Type B pancreatic cell (in vitro differentiated cells): ENCODE measurements around the gene LEAP2. TPM values are rescaled to one million over a fixed set of nuclear protein-coding genes. Genes with fewer than 3 reads are reported as not detected.

ENCODE experiments used
- DNase-seq: peaks from one replicate; pipeline ENCODE4 v3.0.0; 2021; ENCODE audit warnings: mixed read lengths; ENCODE audit not compliant: unreplicated experiment; ENCODE audit errors: extremely low spot score
- H3K27ac Mint-ChIP-seq: 2 replicates; pipeline ENCODE4 v1.8.0; 2021; ENCODE audit warnings: mild to moderate bottlenecking, mixed read lengths
- H3K27me3 Mint-ChIP-seq: 2 replicates; pipeline ENCODE4 v1.8.0; 2021; ENCODE audit warnings: mixed read lengths
- H3K36me3 Mint-ChIP-seq: 2 replicates; pipeline ENCODE4 v1.8.0; 2021; ENCODE audit warnings: mixed read lengths
- H3K4me1 Mint-ChIP-seq: one replicate; pipeline ENCODE4 v1.8.0; 2021; ENCODE audit warnings: mixed read lengths; ENCODE audit not compliant: unreplicated experiment
- H3K4me3 Mint-ChIP-seq: 2 replicates; pipeline ENCODE4 v1.8.0; 2021; ENCODE audit warnings: mild to moderate bottlenecking, mixed read lengths
- H3K9me3 Mint-ChIP-seq: 2 replicates; pipeline ENCODE4 v1.8.0; 2021; ENCODE audit warnings: mixed read lengths
- CTCF ChIP-seq: fragments of 200-600 bp; sonication (generic); conservative IDR thresholded peaks from 2 replicates; pipeline ENCODE4 v1.5.0; 2021; ENCODE audit warnings: antibody characterized with exemption, mild to moderate bottlenecking
- total RNA-seq: library from RNA; stranded (reverse); gene quantifications from 2 replicates; pipeline ENCODE4 v1.2.1, GENCODE V29; 2021; ENCODE audit warnings: low replicate concordance

Gene LEAP2
- total RNA-seq, 1 donor from 2014 or later = 2.9 TPM

- H3K27ac Mint-ChIP-seq = no peak overlapping the region
- no peak for DNase-seq
- H3K36me3 Mint-ChIP-seq = no peaks in the 10 kb centered on the region
- peaks cover 65% of the 10 kb centered on the region for H3K27me3 Mint-ChIP-seq
- no peaks in the 10 kb centered on the region for H3K9me3 Mint-ChIP-seq
- H3K4me3 Mint-ChIP-seq = peak overlapping the region; percentile 68
- H3K4me1 Mint-ChIP-seq = no peaks in the 10 kb centered on the region
- TF ChIP-seq CTCF = no peak
These were observed 45.4 kb upstream of the LEAP2 start for GRCh38 chr5:132827943-132828673.

GRCh38 chr5:132828846-132829494 lies 44.5 kb upstream of the LEAP2 start:
- H3K4me1 Mint-ChIP-seq = no peaks in the 10 kb centered on the region
- H3K36me3 Mint-ChIP-seq = no peaks in the 10 kb centered on the region
- no peaks in the 10 kb centered on the region for H3K9me3 Mint-ChIP-seq
- TF ChIP-seq CTCF = no peak
- H3K27ac Mint-ChIP-seq = peak overlapping the region; percentile 18
- peaks cover 67% of the 10 kb centered on the region for H3K27me3 Mint-ChIP-seq
- no peak for DNase-seq
- peak overlapping the region; percentile 90 for H3K4me3 Mint-ChIP-seq

DNA sequence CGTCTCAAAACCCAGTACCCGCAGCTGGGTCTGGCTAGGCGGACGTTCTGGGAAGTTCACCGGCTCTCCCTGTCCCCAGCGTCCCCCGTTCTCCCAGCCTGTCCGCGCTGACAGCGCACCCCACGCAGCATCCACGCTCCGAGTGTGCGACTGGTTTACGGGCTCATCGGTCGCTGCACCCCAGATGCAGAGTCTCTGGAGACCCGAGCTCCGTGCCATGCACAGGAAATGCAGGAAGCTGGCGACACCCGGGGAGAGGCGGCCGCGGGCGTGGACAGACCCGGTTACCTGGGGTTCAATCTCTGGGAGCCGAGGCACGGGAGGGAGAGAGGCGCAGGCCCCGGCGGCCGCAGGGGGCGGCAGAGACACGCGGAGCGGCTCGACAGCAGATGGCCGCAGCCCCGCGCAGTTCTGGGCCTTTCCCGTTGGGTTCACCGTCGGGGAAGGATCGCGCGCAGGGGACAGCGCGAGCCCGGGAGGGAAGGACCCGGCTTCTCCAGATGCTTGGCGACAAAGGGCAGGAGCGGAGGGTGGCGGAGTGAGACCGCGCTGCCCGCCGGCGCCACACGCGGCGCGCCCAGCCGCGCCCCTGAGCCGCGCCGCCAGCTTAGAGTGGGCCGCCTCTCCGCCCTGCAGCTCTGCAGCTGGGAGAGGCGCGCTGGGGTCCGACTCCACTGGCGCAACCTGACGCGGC lies 43.6 kb upstream of the LEAP2 start:
- peak overlapping the region; percentile 43 for H3K27ac Mint-ChIP-seq
- peaks cover 62% of the 10 kb centered on the region for H3K27me3 Mint-ChIP-seq
- H3K4me3 Mint-ChIP-seq = peak overlapping the region; percentile 90
- H3K4me1 Mint-ChIP-seq = no peaks in the 10 kb centered on the region
- peak; percentile 85 for TF ChIP-seq CTCF
- no peaks in the 10 kb centered on the region for H3K9me3 Mint-ChIP-seq
- H3K36me3 Mint-ChIP-seq = no peaks in the 10 kb centered on the region
- DNase-seq = peak; percentile 84

DNA sequence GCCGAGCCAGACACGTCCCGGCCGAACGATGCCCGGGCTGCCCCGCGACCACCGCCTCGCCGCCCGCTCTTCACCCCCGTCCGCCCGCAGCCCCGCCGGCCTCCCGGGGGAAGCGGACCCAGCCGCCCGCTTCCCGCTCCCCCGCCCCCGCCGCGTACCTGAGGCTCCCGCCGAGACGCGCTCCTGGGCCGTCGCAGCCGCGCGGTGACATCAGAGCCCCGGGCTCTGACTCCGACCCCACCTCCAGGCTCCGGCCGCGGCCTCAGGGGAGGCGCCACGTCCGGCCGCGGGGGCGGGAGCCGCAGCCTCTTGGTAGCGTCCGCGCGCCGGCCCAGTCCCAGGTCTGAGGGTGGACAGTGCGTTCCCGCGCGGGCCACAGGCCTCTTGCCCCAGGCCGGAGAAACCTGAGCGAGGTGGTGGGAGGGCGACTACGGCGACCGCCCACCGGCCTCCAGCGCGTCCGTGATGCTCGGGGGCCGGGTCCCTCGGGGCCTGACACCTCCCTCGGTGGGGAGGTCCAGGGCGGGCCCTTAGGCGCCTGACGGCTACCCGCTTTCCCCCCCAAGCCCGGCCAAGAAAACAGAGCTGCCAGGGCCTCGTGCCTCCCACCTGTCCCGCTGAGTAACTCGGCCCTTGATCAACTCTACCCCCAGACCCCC lies 42.9 kb upstream of the LEAP2 start, which contains the start of gene SHROOM1:
Gene SHROOM1 (minus strand): TSS at position 212 of the 659 bp plus-strand sequence. CDS start 4,507 bp downstream, outside the sequence.
- DNase-seq = no peak
- peak within 1 kb of the TSS; percentile 72 for H3K27ac Mint-ChIP-seq
- H3K27me3 Mint-ChIP-seq = peaks cover 59% of the 10 kb centered on the region
- H3K36me3 Mint-ChIP-seq = no peaks in the 10 kb centered on the region
- H3K9me3 Mint-ChIP-seq = no peaks in the 10 kb centered on the region
- TF ChIP-seq CTCF = no peak
- H3K4me3 Mint-ChIP-seq = peak within 1 kb of the TSS; percentile 90
- H3K4me1 Mint-ChIP-seq = no peaks in the 10 kb centered on the region

GRCh38 chr5:132831095-132831860 lies 42.2 kb upstream of the LEAP2 start:
- peak overlapping the region; percentile 84 for H3K4me3 Mint-ChIP-seq
- no peaks in the 10 kb centered on the region for H3K9me3 Mint-ChIP-seq
- H3K4me1 Mint-ChIP-seq = no peaks in the 10 kb centered on the region
- H3K36me3 Mint-ChIP-seq = no peaks in the 10 kb centered on the region
- H3K27ac Mint-ChIP-seq = peak overlapping the region; percentile 72
- no peak for TF ChIP-seq CTCF
- H3K27me3 Mint-ChIP-seq = peaks cover 55% of the 10 kb centered on the region
- DNase-seq = no peak
